IMR-90 (cell line): ENCODE measurements around the gene LTB4R2. TPM values are rescaled to one million over a fixed set of nuclear protein-coding genes. Genes with fewer than 3 reads are reported as not detected.

Experiments used
- ATAC-seq: fragments of 200-7000 bp; cut with Tn5 transposase; 2 replicates; pipeline ENCODE4 v1.9.1; 2020; ENCODE audit warnings: low read depth, mild to moderate bottlenecking, moderate library complexity
- BruUV-seq: library from RNA; stranded (reverse); fragments of 400-500 nt; replicated peaks from 2 replicates; lab custom pipeline; 2021; lab: Mats Ljungman, UMichigan
- CTCF ChIA-PET: fragments of 300-600 bp; formaldehyde crosslinking; extraction: SDS; loops from one replicate; lab custom pipeline; 2021; ENCODE audit warnings: antibody characterized with exemption; lab: Yijun Ruan, JAX
- POLR2A ChIA-PET: fragments of 300-600 bp; sonication (Branson Sonifier 250); formaldehyde crosslinking; loops from one replicate; lab custom pipeline; 2022; ENCODE audit warnings: antibody characterized with exemption; ENCODE audit not compliant: unreplicated experiment; lab: Charles Lee
- DNase-seq: peaks from one replicate; pipeline ENCODE4 v3.0.0; 2013
- H2AFZ ChIP-seq: replicated peaks from 2 replicates; pipeline ENCODE3; 2013; ENCODE audit warnings: low read length, mild to moderate bottlenecking; ENCODE audit not compliant: poor library complexity
- H2AK5ac ChIP-seq: 2 replicates; pipeline ENCODE4 v1.6.1; 2013; ENCODE audit warnings: low read depth, low read length, inconsistent platforms
- H2AK9ac ChIP-seq: replicated peaks from 2 replicates; pipeline ENCODE3; 2013; ENCODE audit warnings: mild to moderate bottlenecking, low read depth, low read length, moderate library complexity; ENCODE audit not compliant: poor library complexity
- H2BK120ac ChIP-seq: 2 replicates; pipeline ENCODE4 v1.6.1; 2013; ENCODE audit warnings: low read depth, low read length, inconsistent platforms
- H2BK15ac ChIP-seq: 3 replicates; pipeline ENCODE4 v1.6.1; 2013; ENCODE audit warnings: low read depth, low read length, inconsistent platforms
- H2BK20ac ChIP-seq: 2 replicates; pipeline ENCODE4 v1.6.1; 2013; ENCODE audit warnings: low read depth, mild to moderate bottlenecking, inconsistent platforms, low read length, moderate library complexity
- H2BK5ac ChIP-seq: 2 replicates; pipeline ENCODE4 v1.6.1; 2013; ENCODE audit warnings: mild to moderate bottlenecking, low read depth, low read length, inconsistent platforms; ENCODE audit not compliant: poor library complexity, severe bottlenecking
- H3K14ac ChIP-seq: replicated peaks from 2 replicates; pipeline ENCODE4 v1.6.1; 2013; ENCODE audit warnings: low read depth, low read length, inconsistent platforms
- H3K18ac ChIP-seq: 2 replicates; pipeline ENCODE4 v1.6.1; 2013; ENCODE audit warnings: low read depth, low read length, control low read depth
- H3K23ac ChIP-seq: 2 replicates; pipeline ENCODE4 v1.6.1; 2013; ENCODE audit warnings: low read depth, low read length, inconsistent platforms
- H3K27ac ChIP-seq: 2 replicates; pipeline ENCODE4 v1.5.1; 2013; ENCODE audit warnings: mild to moderate bottlenecking, control low read depth, low read length; ENCODE audit not compliant: insufficient read depth
- H3K27me3 ChIP-seq: 2 replicates; pipeline ENCODE4 v1.6.1; 2013; ENCODE audit warnings: low read length; ENCODE audit not compliant: control insufficient read depth, insufficient read depth
- H3K36me3 ChIP-seq: 2 replicates; pipeline ENCODE4 v1.6.1; 2013; ENCODE audit warnings: low read length, mixed read lengths; ENCODE audit not compliant: control insufficient read depth, insufficient read depth
- H3K4ac ChIP-seq: 2 replicates; pipeline ENCODE4 v1.6.1; 2013; ENCODE audit warnings: low read depth, low read length, inconsistent platforms
- H3K4me1 ChIP-seq: 2 replicates; pipeline ENCODE4 v1.6.1; 2013; ENCODE audit warnings: low read length, mixed read lengths; ENCODE audit not compliant: control insufficient read depth, insufficient read depth
- H3K4me2 ChIP-seq: 2 replicates; pipeline ENCODE4 v1.6.1; 2013; ENCODE audit warnings: low read depth, mild to moderate bottlenecking, control low read depth, low read length, moderate library complexity
- H3K4me3 ChIP-seq: 2 replicates; pipeline ENCODE4 v1.5.1; 2013; ENCODE audit warnings: low read depth, mild to moderate bottlenecking, control low read depth, low read length, moderate library complexity; ENCODE audit not compliant: insufficient read depth
- H3K56ac ChIP-seq: 2 replicates; pipeline ENCODE4 v1.6.1; 2013; ENCODE audit warnings: low read length, inconsistent platforms; ENCODE audit not compliant: insufficient read depth; ENCODE audit errors: extremely low read depth
- H3K79me1 ChIP-seq, 2 experiments: 2 replicates each; pipeline ENCODE4 v1.6.1; 2013; ENCODE audit warnings: low read length in 2 of 2, inconsistent platforms in 1 of 2, low read depth in 1 of 2
- H3K9ac ChIP-seq: 2 replicates; pipeline ENCODE4 v1.6.1; 2013; ENCODE audit warnings: low read depth, low read length, control low read depth
- H3K9me1 ChIP-seq: 2 replicates; pipeline ENCODE4 v1.6.1; 2013; ENCODE audit warnings: low read length, inconsistent platforms; ENCODE audit not compliant: insufficient read depth
- H3K9me3 ChIP-seq: 2 replicates; pipeline ENCODE4 v1.6.1; 2013; ENCODE audit warnings: low read length; ENCODE audit not compliant: control insufficient read depth, insufficient read depth
- H4K20me1 ChIP-seq: 2 replicates; pipeline ENCODE4 v1.6.1; 2013; ENCODE audit warnings: low read length, inconsistent platforms; ENCODE audit not compliant: insufficient read depth
- H4K5ac ChIP-seq: 2 replicates; pipeline ENCODE4 v1.6.1; 2013; ENCODE audit warnings: mild to moderate bottlenecking, low read depth, low read length, control low read depth
- H4K8ac ChIP-seq, 2 experiments: 2 replicates each; pipeline ENCODE4 v1.6.1; 2013; ENCODE audit warnings: low read depth in 2 of 2, low read length in 2 of 2, control low read depth in 1 of 2, inconsistent platforms in 1 of 2
- H4K91ac ChIP-seq: 2 replicates; pipeline ENCODE4 v1.6.1; 2013; ENCODE audit warnings: low read depth, low read length, inconsistent platforms; ENCODE audit not compliant: insufficient read depth
- CHD1 ChIP-seq: IDR thresholded peaks from 2 replicates; pipeline ENCODE4 v1.6.1; 2012; ENCODE audit warnings: low read depth, low read length, improper control_type of control experiment
- CTCF ChIP-seq: conservative IDR thresholded peaks from 2 replicates; pipeline ENCODE4 v1.5.1; 2012; ENCODE audit warnings: mild to moderate bottlenecking, low read depth, low read length, improper control_type of control experiment
- RCOR1 ChIP-seq: IDR thresholded peaks from 2 replicates; pipeline ENCODE4 v1.6.1; 2012; ENCODE audit warnings: mild to moderate bottlenecking, low read length, improper control_type of control experiment; ENCODE audit not compliant: insufficient replicate concordance
- WGBS, 2 experiments: methylation state at CpG; one replicate each; pipeline versions ENCODE4 v1.1.5 to v1.1.7; 2013; ENCODE audit warnings: missing lambda C conversion rate in 2 of 2; ENCODE audit not compliant: insufficient read length in 1 of 2; ENCODE audit errors: extremely low coverage in 2 of 2; 5-methylcytosine and 5-hydroxymethylcytosine counted together
- dilution Hi-C: fragments of 300-500 bp; cut with HindIII; formaldehyde crosslinking; loops from one replicate; pipeline ENCODE4 v1.14.3; 2018; ENCODE audit warnings: low sequenced_read_pairs; ENCODE audit not compliant: unreplicated experiment
- in situ Hi-C: fragments of 300-500 bp; cut with MboI; formaldehyde crosslinking; loops from 3 replicates; pipeline ENCODE4 v1.14.3; 2019; ENCODE audit warnings: low sequenced_read_pairs, inconsistent platforms, mixed read lengths
- intact Hi-C: fragments of 100-400 bp; cut with micrococcal nuclease; formaldehyde crosslinking; loops from 2 replicates; pipeline ENCODE4 v1.10.0; 2022
- polyA plus RNA-seq, 3 experiments: library from polyadenylated mRNA; depleted of rRNA; stranded (reverse); fragments of >200 nt; gene quantifications; 2 replicates each; pipeline ENCODE4 v1.2.3, GENCODE V29; 2012; ENCODE audit warnings: low replicate concordance in 1 of 3
- total RNA-seq: library from RNA; depleted of rRNA; stranded (reverse); fragments of >200 nt; gene quantifications from 2 replicates; pipeline ENCODE4 v1.2.3, GENCODE V29; 2012

LTB4R2 gene
- total and polyA plus RNA-seq, 2 of the 4 experiments (the other 2 are of a cell fraction), result 0.72 to 1.7 TPM

GRCh38 chr14:24327303-24327702, 17.4 kb downstream of the LTB4R2 start:
- no peaks in the 10 kb centered on the region for H4K20me1 ChIP-seq
- H2BK15ac ChIP-seq, result no peak overlapping the region
- no peak for DNase-seq
- H2AFZ ChIP-seq, result no peak overlapping the region
- H3K79me1 ChIP-seq, result no peaks in the 10 kb centered on the region
- H3K27ac ChIP-seq, result no peak overlapping the region
- no peak overlapping the region for H2BK20ac ChIP-seq
- no peak overlapping the region for H3K4ac ChIP-seq
- H4K8ac ChIP-seq, result no peak overlapping the region
- in situ Hi-C loops, result no loop called here
- H3K36me3 ChIP-seq, result no peaks in the 10 kb centered on the region
- H3K23ac ChIP-seq, result no peak overlapping the region
- H3K9me1 ChIP-seq, result no peaks in the 10 kb centered on the region; the same call in 1 of the 2 replicates
- TF ChIP-seq CTCF, result no peak
- no peak for TF ChIP-seq CHD1
- TF ChIP-seq RCOR1, result no peak
- H2AK5ac ChIP-seq, result no peak overlapping the region
- no peak overlapping the region for H4K5ac ChIP-seq
- CTCF ChIA-PET, result interaction anchor here (1.9 kb wide), 1 partner anchor 104 kb away, joined by 12 read pairs; no protein-coding TSS in a partner anchor
- no peak overlapping the region for H3K4me3 ChIP-seq
- H4K91ac ChIP-seq, result no peak overlapping the region
- H2BK5ac ChIP-seq, result no peak overlapping the region
- H2AK9ac ChIP-seq, result no peak overlapping the region
- H2BK120ac ChIP-seq, result no peak overlapping the region
- dilution Hi-C loops, result no loop called here
- no CpG with 5 or more reads among the region's 2 CpGs for WGBS, 2 experiments
- POLR2A ChIA-PET, result no interaction called here
- intact Hi-C loops, result no loop called here
- no TSS peak for BruUV-seq
- no peak overlapping the region for H3K9ac ChIP-seq
- H3K14ac ChIP-seq, result no peak overlapping the region
- no peak for ATAC-seq
- H3K18ac ChIP-seq, result no peak overlapping the region
- H3K4me2 ChIP-seq, result no peak overlapping the region
- H3K27me3 ChIP-seq, result peaks cover 31% of the 10 kb centered on the region
- no peaks in the 10 kb centered on the region; the same call in 1 of the 2 replicates for H3K4me1 ChIP-seq
- H3K9me3 ChIP-seq, result no peaks in the 10 kb centered on the region
- no peak overlapping the region for H3K56ac ChIP-seq
